GM18526 (cell line): ENCODE results near the gene PNPT1.

Source experiments
- POLR2A ChIP-seq: IDR thresholded peaks from 3 replicates; pipeline ENCODE4 v1.6.1; 2011; ENCODE audit not compliant: insufficient read length; ENCODE audit errors: extremely low read depth

The PNPT1 gene

GRCh38 chr2:55610954-55611743 lies 82.5 kb downstream of the PNPT1 start:
- TF ChIP-seq POLR2A: no peak

- no peak for TF ChIP-seq POLR2A
Observed at GRCh38 chr2:55609938-55610578, 83.6 kb downstream of the PNPT1 start.

- TF ChIP-seq POLR2A: no peak
Observed at GRCh38 chr2:55609193-55609794, 84.3 kb downstream of the PNPT1 start.

GRCh38 chr2:55607717-55608116 lies 85.9 kb downstream of the PNPT1 start:
- TF ChIP-seq POLR2A: no peak

GRCh38 chr2:55604027-55604565 lies 89.5 kb downstream of the PNPT1 start:
- no peak for TF ChIP-seq POLR2A

- TF ChIP-seq POLR2A: no peak
Observed at GRCh38 chr2:55601849-55602248, 91.8 kb downstream of the PNPT1 start.

GRCh38 chr2:55598056-55598795 lies 95.4 kb downstream of the PNPT1 start:
- no peak for TF ChIP-seq POLR2A

GRCh38 chr2:55595536-55595935 lies 98.1 kb downstream of the PNPT1 start:
- no peak for TF ChIP-seq POLR2A

GRCh38 chr2:55592130-55592529 lies 101.5 kb downstream of the PNPT1 start:
- no peak for TF ChIP-seq POLR2A

GRCh38 chr2:55590810-55591440 lies 102.7 kb downstream of the PNPT1 start:
- no peak for TF ChIP-seq POLR2A

GRCh38 chr2:55585451-55586080 lies 108.1 kb downstream of the PNPT1 start:
- TF ChIP-seq POLR2A: no peak
